ENCODE measurements around the gene PSMG3.

DNA sequence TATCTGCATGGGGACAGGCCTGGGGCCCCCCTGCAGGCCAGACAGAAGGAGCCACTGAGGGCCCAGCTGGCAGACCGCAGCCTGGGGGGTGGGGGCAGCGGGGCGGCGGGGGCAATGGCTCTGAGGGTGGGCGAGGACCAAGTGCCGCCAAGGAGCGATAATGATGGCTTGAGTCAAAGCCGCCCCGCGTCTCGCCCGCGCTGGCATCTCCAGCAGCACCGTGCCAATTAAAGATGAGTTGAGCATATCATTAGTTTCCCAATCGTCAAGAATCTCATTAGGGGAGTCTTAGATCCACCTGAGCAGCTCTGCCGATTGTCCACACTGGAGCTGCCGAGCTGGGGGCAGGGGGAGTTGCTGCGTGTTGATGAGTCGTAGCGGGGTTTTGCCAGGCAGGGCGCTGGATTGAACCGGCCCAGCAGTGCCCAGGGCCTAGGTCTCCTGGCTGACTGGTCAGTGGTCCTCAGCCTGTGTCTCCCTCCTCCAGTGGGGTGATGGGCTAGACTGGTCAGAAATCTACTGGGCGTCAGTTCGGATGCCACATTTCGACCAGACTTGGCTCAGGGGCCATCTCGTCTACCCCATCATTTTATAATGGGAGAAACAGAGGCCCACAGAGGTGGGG lies 41.0 kb upstream of the PSMG3 start:
- TF ChIP-seq, protein P1, sequence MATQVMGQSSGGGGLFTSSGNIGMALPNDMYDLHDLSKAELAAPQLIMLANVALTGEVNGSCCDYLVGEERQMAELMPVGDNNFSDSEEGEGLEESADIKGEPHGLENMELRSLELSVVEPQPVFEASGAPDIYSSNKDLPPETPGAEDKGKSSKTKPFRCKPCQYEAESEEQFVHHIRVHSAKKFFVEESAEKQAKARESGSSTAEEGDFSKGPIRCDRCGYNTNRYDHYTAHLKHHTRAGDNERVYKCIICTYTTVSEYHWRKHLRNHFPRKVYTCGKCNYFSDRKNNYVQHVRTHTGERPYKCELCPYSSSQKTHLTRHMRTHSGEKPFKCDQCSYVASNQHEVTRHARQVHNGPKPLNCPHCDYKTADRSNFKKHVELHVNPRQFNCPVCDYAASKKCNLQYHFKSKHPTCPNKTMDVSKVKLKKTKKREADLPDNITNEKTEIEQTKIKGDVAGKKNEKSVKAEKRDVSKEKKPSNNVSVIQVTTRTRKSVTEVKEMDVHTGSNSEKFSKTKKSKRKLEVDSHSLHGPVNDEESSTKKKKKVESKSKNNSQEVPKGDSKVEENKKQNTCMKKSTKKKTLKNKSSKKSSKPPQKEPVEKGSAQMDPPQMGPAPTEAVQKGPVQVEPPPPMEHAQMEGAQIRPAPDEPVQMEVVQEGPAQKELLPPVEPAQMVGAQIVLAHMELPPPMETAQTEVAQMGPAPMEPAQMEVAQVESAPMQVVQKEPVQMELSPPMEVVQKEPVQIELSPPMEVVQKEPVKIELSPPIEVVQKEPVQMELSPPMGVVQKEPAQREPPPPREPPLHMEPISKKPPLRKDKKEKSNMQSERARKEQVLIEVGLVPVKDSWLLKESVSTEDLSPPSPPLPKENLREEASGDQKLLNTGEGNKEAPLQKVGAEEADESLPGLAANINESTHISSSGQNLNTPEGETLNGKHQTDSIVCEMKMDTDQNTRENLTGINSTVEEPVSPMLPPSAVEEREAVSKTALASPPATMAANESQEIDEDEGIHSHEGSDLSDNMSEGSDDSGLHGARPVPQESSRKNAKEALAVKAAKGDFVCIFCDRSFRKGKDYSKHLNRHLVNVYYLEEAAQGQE (IDR thresholded peaks at IDR 0.05; ENCODE audit: insufficient read depth in 1 of 2, low read depth in 2 of 2, low read length in 2 of 2) = no peak
- no peak for TF ChIP-seq SIN3A (IDR thresholded peaks at IDR 0.05; ENCODE audit: borderline replicate concordance, insufficient read depth, low read length)
- TF ChIP-seq TAF1 (IDR thresholded peaks at IDR 0.05; ENCODE audit: borderline replicate concordance, insufficient read depth, low read length) = no peak
- no peak for TF ChIP-seq POLR2AphosphoS5 (IDR thresholded peaks at IDR 0.05; ENCODE audit: low read depth, low read length)
- TF ChIP-seq FOXP2 (optimal IDR thresholded peaks at IDR 0.05; ENCODE audit: borderline replicate concordance, extremely low read depth, extremely low read length, insufficient read depth) = no peak
